Left ventricle myocardium inferior (tissue), 1 donor: ENCODE results near the gene RANGAP1. TPM values are rescaled to one million over a fixed set of nuclear protein-coding genes. Genes with fewer than 3 reads are reported as not detected.
A peak's percentile ranks its signal among the peaks of the same experiment; 100 is the strongest.

Experiments used
- DNase-seq: peaks from one replicate; pipeline ENCODE4 v3.0.0-alpha.2; 2020
- H3K27ac ChIP-seq: fragments of 200-600 bp; replicated peaks from 2 replicates; pipeline ENCODE4 v1.8.0; 2021
- H3K27me3 ChIP-seq: fragments of 200-600 bp; 2 replicates; pipeline ENCODE4 v1.8.0; 2021; ENCODE audit warnings: low read depth
- H3K36me3 ChIP-seq: fragments of 200-600 bp; 2 replicates; pipeline ENCODE4 v1.8.0; 2021
- H3K4me1 ChIP-seq: fragments of 200-600 bp; 2 replicates; pipeline ENCODE4 v1.8.0; 2021
- H3K4me3 ChIP-seq: fragments of 200-600 bp; 2 replicates; pipeline ENCODE4 v1.8.0; 2021; ENCODE audit warnings: mild to moderate bottlenecking, moderate library complexity
- H3K9me3 ChIP-seq: fragments of 200-600 bp; replicated peaks from 2 replicates; pipeline ENCODE4 v1.8.0; 2021
- CTCF ChIP-seq: fragments of 200-600 bp; IDR thresholded peaks from 2 replicates; pipeline ENCODE4 v1.8.0; 2021; ENCODE audit warnings: antibody characterized with exemption, mild to moderate bottlenecking, borderline replicate concordance
- intact Hi-C: fragments of 100-400 bp; cut with micrococcal nuclease; formaldehyde crosslinking; loops from one replicate; pipeline ENCODE4 v1.11.0; 2022
- total RNA-seq: library from RNA; stranded (reverse); fragmentation: NEBNext Ultra II Directional; extraction: Animal tissue kit (Norgen Biotek cat#: 25700); gene quantifications from one replicate; pipeline ENCODE4 v1.2.1, GENCODE V29; 2021
- donor health status: DM: no; HTN: yes; CAD: no; lungs with severe emphysema.

Gene RANGAP1
- total RNA-seq, 1 donor from 2014 or later, result 36.4 TPM

GRCh38 chr22:41330169-41330568 is 44.2 kb upstream of the RANGAP1 start:
- TF ChIP-seq CTCF, result no peak
- Histone ChIP-seq H3K4me1 (peaks cover 26% of the 10 kb centered on the region), H3K4me3 (no peak overlapping the region), H3K36me3 (peaks cover 80% of the 10 kb centered on the region), H3K27me3 (no peaks in the 10 kb centered on the region), H3K27ac (peak overlapping the region; percentile 36), H3K9me3 (no peaks in the 10 kb centered on the region)
- DNase-seq, result no peak
- intact Hi-C loops, result no loop called here

DNA sequence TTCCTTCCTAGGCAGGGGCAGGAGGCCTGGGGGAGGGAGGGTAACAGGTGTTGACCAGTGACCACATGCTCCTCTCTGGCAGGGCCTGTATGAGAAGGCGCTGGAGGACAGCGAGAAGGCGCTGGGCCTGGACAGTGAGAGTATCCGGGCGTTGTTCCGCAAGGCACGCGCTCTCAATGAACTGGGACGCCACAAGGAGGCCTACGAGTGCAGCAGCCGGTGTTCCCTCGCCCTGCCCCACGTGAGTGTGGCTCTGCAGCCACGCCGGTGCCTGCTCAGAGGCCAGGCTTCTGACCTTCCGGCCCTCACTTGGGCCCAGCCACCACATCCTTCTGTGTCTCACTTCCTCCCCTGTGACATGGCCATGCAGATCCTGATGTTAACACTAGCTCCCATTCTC is 41.1 kb upstream of the RANGAP1 start:
- intact Hi-C loops, result no loop called here
- Histone ChIP-seq H3K36me3 (peaks cover 86% of the 10 kb centered on the region), H3K9me3 (no peaks in the 10 kb centered on the region), H3K4me1 (peaks cover 10% of the 10 kb centered on the region), H3K27me3 (no peaks in the 10 kb centered on the region), H3K27ac (no peak overlapping the region), H3K4me3 (no peak overlapping the region)
- no peak for TF ChIP-seq CTCF
- no peak for DNase-seq

DNA sequence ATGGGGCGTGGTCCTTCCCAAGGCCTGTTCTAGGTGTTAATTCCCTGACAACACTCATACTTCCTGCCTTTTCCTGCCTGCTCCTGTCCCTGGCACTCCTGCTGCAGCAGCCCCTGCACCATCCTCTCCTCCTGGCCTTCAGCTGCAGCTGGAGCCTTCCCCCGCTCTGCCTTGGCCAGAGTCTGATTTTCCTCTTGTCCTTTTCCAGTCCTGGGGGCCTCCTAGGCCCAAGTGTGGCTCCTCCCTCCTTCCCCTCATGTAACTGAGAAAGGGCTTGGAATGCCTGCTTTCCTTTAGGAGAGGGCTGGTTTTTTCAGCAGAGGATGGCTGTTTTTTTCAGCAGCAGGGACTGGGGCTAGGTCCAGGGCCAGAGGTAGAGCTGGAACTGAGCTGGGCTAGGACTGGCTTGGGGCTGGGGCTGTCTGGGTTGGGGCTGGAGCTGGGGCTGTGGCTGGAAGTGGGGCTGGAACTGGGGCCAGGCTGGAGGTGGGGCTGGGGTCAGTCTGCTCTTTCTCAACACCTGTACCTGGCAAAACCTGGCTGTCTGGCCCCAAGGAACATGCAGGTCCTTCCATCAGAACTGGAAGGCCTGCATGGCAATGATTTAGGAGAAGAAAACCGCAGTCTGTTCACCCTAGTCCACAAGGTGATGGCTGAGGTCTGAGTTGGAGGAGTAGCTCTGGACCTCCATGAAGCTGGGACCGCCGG is 39.0 kb upstream of the RANGAP1 start:
- peaks cover 4% of the 10 kb centered on the region for H3K4me1 ChIP-seq
- DNase-seq, result no peak
- intact Hi-C loops, result no loop called here
- no peak for TF ChIP-seq CTCF
- no peaks in the 10 kb centered on the region for H3K9me3 ChIP-seq
- no peak overlapping the region for H3K27ac ChIP-seq
- H3K36me3 ChIP-seq, result peaks cover 80% of the 10 kb centered on the region
- H3K4me3 ChIP-seq, result no peak overlapping the region
- no peaks in the 10 kb centered on the region for H3K27me3 ChIP-seq

- Histone ChIP-seq H3K36me3 (peaks cover 49% of the 10 kb centered on the region), H3K27ac (no peak overlapping the region), H3K9me3 (no peaks in the 10 kb centered on the region), H3K4me3 (no peak overlapping the region), H3K4me1 (peaks cover 13% of the 10 kb centered on the region), H3K27me3 (no peaks in the 10 kb centered on the region)
- no peak for DNase-seq
- TF ChIP-seq CTCF, result no peak
- intact Hi-C loops, result no loop called here
Measured at GRCh38 chr22:41320416-41321240, 34.6 kb upstream of the RANGAP1 start.

- no peak overlapping the region for H3K27ac ChIP-seq
- TF ChIP-seq CTCF, result no peak
- no peaks in the 10 kb centered on the region for H3K27me3 ChIP-seq
- intact Hi-C loops, result no loop called here
- DNase-seq, result no peak
- no peaks in the 10 kb centered on the region for H3K9me3 ChIP-seq
- peaks cover 21% of the 10 kb centered on the region for H3K4me1 ChIP-seq
- no peak overlapping the region for H3K4me3 ChIP-seq
- peaks cover 18% of the 10 kb centered on the region for H3K36me3 ChIP-seq
Measured at GRCh38 chr22:41315586-41315985, 29.6 kb upstream of the RANGAP1 start.
